GM21360 (cell line): ENCODE data around the gene WDR27.

ENCODE experiments used
- ATAC-seq: cut with Tn5 transposase; IDR thresholded peaks from one replicate; pipeline ENCODE4 v1.9.1; 2021; ENCODE audit warnings: mild to moderate bottlenecking, moderate library complexity; ENCODE audit not compliant: unreplicated experiment

Gene WDR27

DNA sequence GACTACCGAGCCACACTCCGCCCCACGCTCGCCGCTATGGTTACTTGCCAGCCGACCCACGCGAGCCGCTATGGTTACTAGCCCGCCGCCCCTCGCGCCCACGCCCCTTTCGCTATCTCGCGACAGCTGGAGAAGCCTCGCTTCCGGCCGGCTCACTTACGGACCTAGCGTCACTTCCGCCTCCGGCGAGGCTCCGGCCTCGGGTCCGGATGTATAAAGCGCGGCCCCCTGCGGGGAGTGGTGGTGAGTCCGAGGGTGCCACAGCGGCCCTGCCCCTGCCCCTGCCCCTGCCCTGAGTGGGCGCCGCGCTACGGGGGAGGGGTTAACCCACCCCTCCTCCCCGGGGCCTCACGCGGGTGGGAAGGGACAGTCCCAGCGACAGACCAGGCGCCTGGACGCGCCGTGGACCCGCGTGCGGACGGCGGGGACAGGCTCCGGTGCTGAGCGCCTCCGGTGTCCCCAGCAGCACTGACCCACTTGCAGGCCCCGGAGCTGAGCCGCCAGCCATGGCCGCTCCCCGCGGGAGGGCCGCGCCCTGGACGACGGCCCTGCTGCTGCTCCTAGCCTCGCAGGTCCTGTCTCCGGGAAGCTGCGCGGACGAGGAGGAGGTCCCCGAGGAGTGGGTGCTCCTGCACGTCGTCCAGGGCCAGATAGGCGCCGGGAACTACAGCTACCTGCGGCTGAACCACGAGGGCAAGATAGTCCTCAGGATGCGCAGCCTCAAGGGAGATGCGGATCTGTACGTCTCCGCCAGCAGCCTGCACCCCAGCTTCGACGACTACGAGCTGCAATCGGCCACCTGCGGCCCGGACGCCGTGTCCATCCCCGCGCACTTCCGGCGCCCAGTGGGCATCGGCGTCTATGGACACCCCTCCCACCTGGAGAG lies at the start of gene WDR27, which contains the start of gene C6orf120:
WDR27 (minus strand) TSS at position 76 of the 886 bp plus-strand sequence. CDS start 13,024 bp downstream, outside the sequence.
C6orf120 (plus strand) TSS at position 173 of the 886 bp plus-strand sequence; CDS start at position 507, 334 bp downstream.
- peak; percentile 95 for ATAC-seq

- ATAC-seq, result no peak
Observed at GRCh38 chr6:169746556-169746955, 44.7 kb upstream of the WDR27 start.

DNA sequence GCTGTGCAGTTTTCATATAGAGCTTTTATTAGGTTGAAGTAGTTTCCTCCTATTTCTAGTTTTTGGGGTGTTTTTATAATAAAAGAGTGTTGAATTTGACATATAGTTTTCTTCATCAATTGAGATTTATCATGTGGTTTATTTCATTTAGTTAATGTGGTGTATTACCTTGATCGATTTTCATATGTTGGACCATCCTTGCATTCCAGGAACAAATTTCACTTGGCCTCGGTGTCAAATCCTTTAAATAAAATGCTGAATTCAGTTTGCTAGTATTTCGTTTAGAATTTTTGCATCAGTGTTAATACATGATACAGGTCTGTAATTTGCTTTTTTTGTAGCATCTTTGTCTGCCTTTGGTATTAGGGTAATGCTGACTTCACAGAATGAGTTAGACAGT lies 43.6 kb upstream of the WDR27 start:
- no peak for ATAC-seq

DNA sequence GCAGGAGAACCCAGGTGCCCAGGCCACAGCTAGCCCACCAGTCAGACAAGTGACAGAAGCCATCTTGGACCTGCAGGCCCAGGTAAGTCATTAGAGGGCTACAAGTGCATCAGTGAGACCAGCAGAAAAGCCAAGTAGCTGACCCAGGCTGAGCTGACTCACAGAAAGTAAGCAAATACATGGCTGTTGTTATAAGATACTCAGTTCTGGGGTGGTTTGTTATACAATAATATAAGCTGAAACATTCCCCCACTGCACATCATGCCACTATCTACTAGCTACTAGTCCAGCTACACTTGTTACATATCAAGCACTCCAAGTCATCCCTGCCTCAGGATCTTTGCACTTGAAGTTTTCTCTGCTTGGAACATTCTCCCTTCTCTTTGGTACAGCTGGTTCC lies 39.5 kb upstream of the WDR27 start:
- ATAC-seq, result no peak

DNA sequence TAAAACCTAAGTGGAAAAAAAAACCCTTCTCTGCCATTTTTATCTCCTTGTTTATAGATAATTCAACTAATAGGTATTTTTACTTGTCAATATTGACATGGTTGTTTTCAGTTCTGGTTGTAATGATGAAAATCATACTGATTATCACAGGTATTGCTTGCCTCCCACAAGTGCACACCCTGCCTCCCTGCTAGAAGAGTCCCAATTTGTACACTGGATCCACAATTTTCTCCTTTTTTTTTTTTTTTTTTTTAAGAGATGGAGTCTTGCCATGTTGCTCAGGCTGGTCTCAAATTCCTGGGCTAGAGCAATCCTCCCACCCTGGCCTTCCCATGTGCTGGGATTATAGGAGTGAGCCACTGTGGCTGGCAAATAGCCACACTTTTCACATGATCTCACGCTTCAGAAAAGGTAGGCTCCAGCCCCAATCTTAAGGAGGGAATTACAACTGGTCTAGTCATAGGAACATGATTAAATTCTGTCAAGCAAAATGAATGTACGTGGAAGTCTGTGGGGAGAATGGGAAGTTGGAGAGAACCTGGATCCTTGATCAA lies 37.2 kb upstream of the WDR27 start:
- no peak for ATAC-seq

DNA sequence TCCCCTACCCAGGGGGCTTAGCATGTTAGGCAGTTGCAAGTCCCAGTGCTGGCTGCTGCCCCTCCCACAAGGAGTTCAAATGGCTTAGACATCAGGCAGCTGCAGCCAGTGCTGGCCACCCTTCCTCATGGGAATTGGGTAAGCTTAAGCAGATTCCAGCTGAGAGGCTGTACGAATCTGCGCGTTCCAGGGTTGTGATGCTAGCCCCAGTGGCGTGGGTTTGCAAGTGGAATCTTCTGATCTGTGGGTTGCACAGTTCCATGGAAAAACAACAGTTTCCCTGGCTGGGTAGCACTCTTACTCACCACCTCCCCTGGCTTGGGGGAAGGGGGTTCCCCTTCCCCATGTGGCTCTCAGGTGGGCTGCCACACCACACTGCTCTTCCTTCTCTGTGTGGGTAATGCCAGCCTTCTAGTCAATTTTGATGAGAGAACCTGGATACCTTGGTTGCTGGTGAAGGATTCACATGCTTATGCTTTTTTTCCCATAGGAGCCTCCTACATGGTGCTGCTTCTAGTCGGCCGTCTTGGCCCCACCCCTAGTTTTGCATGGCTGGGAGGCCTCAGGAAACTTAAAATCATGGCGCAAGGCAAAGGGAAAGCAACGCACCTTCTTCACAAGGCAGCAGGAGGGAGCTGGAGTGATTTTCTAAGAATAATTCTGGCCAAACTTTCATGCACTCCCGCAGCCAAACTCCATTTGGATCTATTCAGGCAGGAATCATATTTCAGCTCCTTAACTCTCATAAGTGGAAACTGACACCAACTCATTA lies 36.6 kb upstream of the WDR27 start:
- no peak for ATAC-seq

DNA sequence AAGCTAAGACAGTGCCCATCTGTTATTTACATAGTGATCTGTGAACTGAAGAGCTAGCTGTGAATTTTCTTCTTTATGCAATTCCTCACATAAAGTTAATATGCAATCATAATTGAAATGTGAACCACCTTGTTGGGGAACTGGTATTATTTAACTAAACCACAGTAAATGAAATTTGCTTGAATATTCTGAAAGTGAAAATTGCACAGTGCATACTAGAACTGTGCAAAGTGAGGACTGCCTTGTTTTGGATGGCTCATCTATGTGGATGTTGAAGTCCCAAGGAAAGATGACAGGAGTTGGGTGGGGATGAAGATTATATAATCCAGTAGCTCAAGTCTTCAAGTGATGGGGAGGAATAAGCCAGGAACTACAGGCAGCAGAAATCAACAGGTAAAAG lies 28.1 kb upstream of the WDR27 start:
- ATAC-seq, result no peak

GRCh38 chr6:169726963-169727362 lies 25.1 kb upstream of the WDR27 start:
- ATAC-seq, result no peak

DNA sequence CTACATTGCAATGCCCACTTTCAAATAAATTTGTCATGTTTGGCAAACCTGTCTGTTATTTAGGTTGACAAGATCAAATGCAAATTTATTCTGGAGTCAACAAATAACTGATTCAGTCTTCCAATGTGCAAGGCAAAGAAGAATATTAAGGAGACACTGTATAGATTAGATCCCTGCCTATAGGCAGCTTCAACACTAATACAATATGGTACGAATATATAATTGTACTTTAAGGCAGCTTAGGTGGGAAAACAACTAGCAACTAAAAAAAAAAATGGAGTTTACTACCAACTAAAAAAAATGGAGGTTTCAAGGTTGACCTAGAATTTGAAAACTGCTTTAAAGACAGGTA lies 24.2 kb upstream of the WDR27 start:
- ATAC-seq, result no peak

DNA sequence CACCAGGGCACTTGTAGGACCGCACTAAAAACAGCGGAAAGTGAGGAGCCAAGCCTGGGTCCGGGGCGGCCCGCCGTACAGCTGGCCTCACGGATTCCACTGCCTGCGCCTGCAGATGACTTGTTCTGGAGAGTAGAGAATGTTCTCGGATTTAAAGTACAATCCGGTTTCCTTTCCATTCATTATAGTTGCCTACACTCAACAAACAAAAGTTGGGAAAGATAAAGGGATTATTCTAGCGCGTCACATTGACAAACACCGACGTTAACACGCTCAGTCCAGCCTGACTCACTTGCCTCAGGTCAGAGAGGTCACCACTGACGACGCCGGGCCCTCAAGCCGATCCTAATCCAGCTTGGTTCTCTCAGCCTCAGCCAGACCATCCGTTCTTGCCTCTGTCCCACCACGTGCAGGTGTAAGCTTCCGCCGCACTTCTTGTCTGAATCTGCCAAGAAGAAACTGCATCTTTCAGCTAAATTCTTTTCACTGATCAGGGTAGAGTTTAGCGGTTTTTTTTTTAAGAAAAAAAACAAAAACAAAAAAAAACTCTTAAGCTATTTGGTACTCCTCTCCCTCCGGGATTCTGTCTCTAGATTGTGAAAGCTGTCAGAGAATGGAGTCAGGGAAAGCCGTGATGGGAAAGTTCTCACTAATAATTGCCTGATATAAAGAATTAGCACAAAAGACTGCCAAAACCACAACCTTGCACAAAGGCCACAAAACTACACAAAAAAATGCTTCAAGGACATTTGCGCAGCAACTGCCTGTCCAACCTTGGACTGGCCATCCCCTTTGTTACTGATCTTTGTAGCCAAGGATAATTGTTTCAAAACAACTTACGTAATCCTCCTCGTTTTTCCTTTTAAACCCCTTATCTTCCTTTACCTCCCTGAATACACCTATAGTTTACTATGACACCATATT lies 23.6 kb upstream of the WDR27 start:
- no peak for ATAC-seq

DNA sequence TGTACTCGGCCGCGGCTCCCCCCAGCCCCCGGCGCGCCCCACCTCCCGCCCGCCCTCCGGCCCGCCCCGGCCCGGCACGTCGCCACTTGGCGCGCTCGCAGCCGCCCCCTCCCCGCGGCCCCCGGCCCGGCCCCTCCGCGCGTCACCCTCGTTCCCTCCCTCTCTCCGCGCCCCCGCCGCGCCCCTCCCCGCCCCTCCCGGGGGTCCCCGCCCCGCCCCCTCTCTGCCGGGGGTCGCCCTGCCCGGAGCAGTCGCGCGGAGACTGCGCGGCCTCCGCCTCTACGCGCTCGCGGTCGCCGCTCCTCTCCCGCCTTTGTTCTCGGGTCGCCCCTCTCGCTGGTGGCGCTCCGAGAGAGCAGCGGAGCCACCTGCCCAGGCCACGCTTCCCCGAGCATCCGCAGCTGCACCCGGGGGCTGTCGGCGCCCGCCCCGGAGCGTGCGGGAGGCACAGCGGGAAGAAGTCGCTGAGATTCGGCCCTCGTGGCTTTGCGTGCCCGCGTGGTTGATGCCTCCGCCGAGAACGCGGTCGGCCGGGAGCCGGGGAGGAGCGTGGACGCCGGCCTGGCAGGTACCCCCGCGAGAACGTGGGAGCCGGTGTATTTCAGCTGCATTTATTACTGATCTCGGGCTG lies 22.8 kb upstream of the WDR27 start, which contains the start of gene PHF10:
PHF10 (minus strand) TSS at position 7 of the 631 bp plus-strand sequence. CDS start 569 bp downstream, outside the sequence.
- peak; percentile 44 for ATAC-seq

- ATAC-seq, result peak; percentile 35
Observed at GRCh38 chr6:169723991-169724493, 22.2 kb upstream of the WDR27 start.

DNA sequence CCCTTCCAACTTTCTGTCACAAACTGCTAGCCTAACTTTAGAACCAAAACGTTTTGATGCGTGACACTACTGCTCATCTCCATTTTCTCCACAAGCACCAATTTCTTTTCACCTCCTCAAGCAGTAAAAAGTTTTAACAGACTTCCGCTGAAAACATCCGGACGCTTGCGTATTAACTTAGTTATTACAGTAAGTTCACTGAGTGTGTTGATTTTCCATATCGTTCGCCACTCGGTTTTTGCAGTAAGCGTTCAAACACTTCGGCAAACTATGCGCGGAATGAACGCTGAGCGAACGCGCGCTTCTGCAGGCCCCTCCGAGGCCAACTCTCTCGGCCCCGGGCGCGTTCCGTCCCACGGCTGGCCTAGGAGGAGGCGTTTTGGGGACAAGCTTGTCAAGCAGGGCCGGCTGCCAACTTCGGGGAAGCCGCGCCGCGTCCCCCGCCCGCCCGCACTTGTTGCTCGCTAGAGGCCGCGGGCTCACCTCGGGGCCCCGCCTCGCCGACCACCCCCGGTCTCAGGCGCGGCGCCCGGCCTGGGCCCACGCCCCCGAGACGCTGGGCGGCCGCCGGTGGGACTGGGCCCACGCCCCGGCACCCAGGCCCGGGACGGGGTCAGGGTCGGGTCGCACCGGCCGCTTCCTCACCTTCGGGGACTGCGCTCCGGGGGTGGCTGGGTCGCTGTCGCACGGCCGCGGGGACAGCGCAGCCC lies 21.5 kb upstream of the WDR27 start:
- ATAC-seq, result peak; percentile 35

DNA sequence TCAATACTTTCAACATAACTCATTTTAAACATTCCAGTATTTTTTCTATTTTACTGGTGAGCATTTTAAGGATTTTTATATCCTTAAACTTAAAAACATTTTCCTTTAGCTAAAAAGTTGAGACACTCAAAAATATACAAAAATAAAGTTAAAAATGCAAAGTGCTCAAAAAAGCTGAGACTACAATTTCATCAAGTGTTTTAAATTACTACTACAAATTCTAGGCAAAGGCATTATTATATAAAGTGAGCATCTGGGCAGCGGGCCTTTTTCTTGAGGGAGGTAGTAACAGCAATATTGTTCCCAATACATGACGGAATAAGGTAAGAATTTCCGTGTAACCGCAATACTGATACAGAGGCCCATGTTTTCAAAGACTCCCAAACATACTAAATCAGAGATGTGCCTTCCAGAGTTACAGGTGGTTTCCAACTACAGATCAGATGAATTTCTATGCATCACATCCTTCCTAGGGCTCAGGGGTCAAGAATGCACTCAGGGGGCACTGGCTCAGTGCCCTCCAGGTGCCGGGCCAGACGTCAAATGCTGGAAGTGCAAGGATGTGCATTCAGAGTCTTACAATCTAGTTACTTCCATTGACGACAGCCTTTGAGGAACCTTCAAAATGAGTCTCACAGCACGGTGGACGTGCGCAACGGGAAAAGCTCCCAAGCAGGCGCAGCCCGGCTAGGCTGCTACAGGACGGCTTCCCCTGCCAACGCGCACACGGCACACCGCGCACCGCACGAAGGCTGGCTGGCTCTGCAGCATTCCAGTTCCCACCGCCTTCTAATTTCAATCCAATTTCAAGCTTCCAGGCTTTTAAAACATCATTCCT lies 20.8 kb upstream of the WDR27 start:
- ATAC-seq, result peak; percentile 23

- no peak for ATAC-seq
Observed at GRCh38 chr6:169720207-169720855, 18.5 kb upstream of the WDR27 start.

- ATAC-seq, result no peak
Observed at GRCh38 chr6:169719117-169719516, 17.3 kb upstream of the WDR27 start.

GRCh38 chr6:169714595-169714994 lies 12.8 kb upstream of the WDR27 start:
- no peak for ATAC-seq

DNA sequence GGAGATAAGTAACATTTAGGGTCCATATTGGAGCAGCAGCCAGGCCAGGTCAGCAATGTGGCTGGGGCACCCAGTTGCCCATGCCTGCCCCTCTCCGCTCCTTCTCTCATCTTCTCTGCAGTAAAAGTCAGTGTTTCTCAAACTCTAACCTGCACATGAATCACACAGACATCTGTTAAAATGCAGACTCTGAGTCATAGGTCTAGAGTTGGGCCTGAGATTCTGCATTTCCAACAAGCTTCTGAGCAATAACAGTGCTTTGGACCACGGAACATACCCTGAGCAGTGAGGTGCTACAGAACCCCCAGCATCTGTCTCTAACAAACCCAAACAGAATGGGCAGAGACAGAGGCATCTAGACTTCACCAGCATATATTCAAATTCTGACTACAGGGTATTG lies 12.3 kb upstream of the WDR27 start:
- ATAC-seq, result no peak
